Aorta (tissue), 5 donors: ENCODE results near the gene PTPRN2. TPM values are rescaled to one million over a fixed set of nuclear protein-coding genes. Genes with fewer than 3 reads are reported as not detected.
"Not testable (repeated sequence)": the region's sequence is repeated elsewhere in the genome, so short reads cannot be mapped to it uniquely, and the experiment has no call there.

ENCODE experiments used
- ATAC-seq: fragments of 200-7000 bp; cut with Tn5 transposase; one replicate; pipeline ENCODE4 v1.9.1; 2022; ENCODE audit warnings: moderate library complexity; ENCODE audit not compliant: low FRiP score
- DNase-seq, 2 donors: peaks; one replicate each; pipeline ENCODE4 v3.0.0-alpha.2; 2020
- H3K27ac ChIP-seq, 2 donors: one replicate each; pipeline ENCODE4 v1.5.1; 2013; ENCODE audit warnings: low read length in 2 of 2, mild to moderate bottlenecking in 2 of 2, moderate library complexity in 2 of 2, control low read depth in 1 of 2, inconsistent platforms in 1 of 2, low read depth in 1 of 2
- H3K27me3 ChIP-seq, 2 donors: one replicate each; pipeline ENCODE4 v1.6.1; 2013; ENCODE audit warnings: control low read depth in 1 of 2, low read length in 1 of 2, mild to moderate bottlenecking in 1 of 2, moderate library complexity in 1 of 2; ENCODE audit not compliant: insufficient read depth in 2 of 2, control insufficient read depth in 1 of 2
- H3K36me3 ChIP-seq, 2 donors: one replicate each; pipeline ENCODE4 v1.6.1; 2013; ENCODE audit warnings: control low read depth in 1 of 2, low read length in 1 of 2, mild to moderate bottlenecking in 1 of 2; ENCODE audit not compliant: insufficient read depth in 2 of 2, control insufficient read depth in 1 of 2
- H3K4me1 ChIP-seq, 2 donors: one replicate each; pipeline ENCODE4 v1.6.1; 2013; ENCODE audit warnings: low read length in 2 of 2, control low read depth in 1 of 2, mild to moderate bottlenecking in 1 of 2, moderate library complexity in 1 of 2; ENCODE audit not compliant: insufficient read depth in 2 of 2, control insufficient read depth in 1 of 2
- H3K4me3 ChIP-seq, 2 donors: one replicate each; pipeline ENCODE4 v1.5.1; 2013; ENCODE audit warnings: low read length in 2 of 2, control low read depth in 1 of 2, mild to moderate bottlenecking in 1 of 2
- H3K9me3 ChIP-seq: one replicate; pipeline ENCODE4 v1.6.1; 2013; ENCODE audit warnings: mild to moderate bottlenecking, low read length; ENCODE audit not compliant: control insufficient read depth
- WGBS, 2 donors: extraction: QIAGEN DNeasy Blood & Tissue Kit; methylation state at CpG; one replicate each; pipeline ENCODE4 v1.1.7; 2013; 5-methylcytosine and 5-hydroxymethylcytosine counted together
- intact Hi-C, 2 donors: fragments of 100-400 bp; cut with DNase I; formaldehyde crosslinking; loops; one replicate each; pipeline versions ENCODE4 v1.14.2 to v1.15.0; 2022
- polyA plus RNA-seq, 2 donors: library from polyadenylated mRNA; stranded (reverse); fragments of 200-250 nt; gene quantifications; one replicate each; pipeline ENCODE4 v1.2.3, GENCODE V29; 2013
- total RNA-seq, 2 donors: library from RNA; stranded (reverse); fragmentation: NEBNext Ultra II Directional; extraction: Animal tissue kit (Norgen Biotek cat#: 25700); gene quantifications; one replicate each; pipeline ENCODE4 v1.2.1, GENCODE V29; 2021
- donor health status: healthy with polysubstance abuse.
- donor health status: Bipolar disorder and iron deficiency.
- donor health status: DM: no; HTN: no; CAD: no.
- donor health status: DM: no; HTN: no; CAD: no.
- donor health status: DM: yes; HTN: yes; CAD: no.

PTPRN2 gene
- total and polyA plus RNA-seq, 4 donors = 0.67 to 3.3 (median 1.4) TPM

DNA sequence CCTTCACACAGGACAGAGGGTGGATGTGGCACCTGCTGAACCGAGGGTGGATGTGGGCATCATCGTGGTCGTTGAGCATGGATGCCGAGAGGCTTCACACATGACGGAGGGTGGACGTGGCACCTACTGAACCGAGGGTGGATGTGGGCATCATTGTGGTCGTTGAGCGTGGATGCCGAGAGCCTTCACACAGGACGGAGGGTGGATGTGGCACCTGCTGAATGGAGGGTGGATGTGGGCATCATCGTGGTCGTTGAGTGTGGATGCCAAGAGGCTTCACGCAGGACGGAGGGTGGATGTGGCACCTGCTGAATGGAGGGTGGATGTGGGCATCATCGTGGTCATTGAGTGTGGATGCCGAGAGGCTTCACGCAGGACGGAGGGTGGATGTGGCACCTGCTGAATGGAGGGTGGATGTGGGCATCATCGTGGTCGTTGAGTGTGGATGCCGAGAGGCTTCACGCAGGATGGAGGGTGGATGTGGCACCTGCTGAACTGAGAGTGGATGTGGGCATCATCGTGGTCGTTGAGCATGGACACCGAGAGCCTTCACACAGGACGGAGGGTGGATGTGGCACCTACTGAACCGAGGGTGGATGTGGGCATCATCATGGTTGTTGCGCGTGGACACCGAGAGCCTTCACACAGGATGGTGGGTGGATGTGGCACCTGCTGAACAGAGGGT lies 994.8 kb downstream of the PTPRN2 start:
- ATAC-seq, intact Hi-C loops, H3K4me1 ChIP-seq, H3K36me3 ChIP-seq, H3K27me3 ChIP-seq, H3K4me3 ChIP-seq, H3K9me3 ChIP-seq, H3K27ac ChIP-seq: not testable (repeated sequence)
- peak in 1 of 2 donors; percentile 30 for DNase-seq
- WGBS, 2 donors = 93% methylated on average over 31 of the region's 31 CpGs

GRCh38 chr7:157590526-157590925 lies 997.1 kb downstream of the PTPRN2 start:
- Histone ChIP-seq H3K4me1 (no peaks in the 10 kb centered on the region), H3K9me3 (no peaks in the 10 kb centered on the region), H3K27ac (no peak overlapping the region), H3K4me3 (no peak overlapping the region), H3K36me3 (no peaks in the 10 kb centered on the region), H3K27me3 (no peaks in the 10 kb centered on the region)
- WGBS, 2 donors = 84 to 86% methylated on average over 13 of the region's 13 CpGs
- DNase-seq = peak in 1 of 2 donors; percentile 43
- no peak for ATAC-seq
- intact Hi-C loops = no loop called here

GRCh38 chr7:157589680-157590079 lies 997.9 kb downstream of the PTPRN2 start:
- WGBS, 2 donors = 40 to 45% methylated on average over 11 of the region's 11 CpGs
- H3K4me3 ChIP-seq = no peak overlapping the region
- no peak overlapping the region for H3K27ac ChIP-seq
- no peaks in the 10 kb centered on the region for H3K36me3 ChIP-seq
- H3K9me3 ChIP-seq = no peaks in the 10 kb centered on the region
- H3K4me1 ChIP-seq = no peaks in the 10 kb centered on the region
- no peaks in the 10 kb centered on the region for H3K27me3 ChIP-seq
- ATAC-seq = no peak
- intact Hi-C loops = no loop called here
- DNase-seq = peak in 1 of 2 donors; percentile 55

- Histone ChIP-seq H3K27me3 (no peaks in the 10 kb centered on the region), H3K4me1 (no peaks in the 10 kb centered on the region), H3K36me3 (no peaks in the 10 kb centered on the region), H3K27ac (no peak overlapping the region), H3K4me3 (no peak overlapping the region), H3K9me3 (no peaks in the 10 kb centered on the region)
- peak in 1 of 2 donors; percentile 51 for DNase-seq
- WGBS, 2 donors = 81 to 82% methylated on average over 34 of the region's 34 CpGs
- no peak for ATAC-seq
- intact Hi-C loops = no loop called here
Observed at GRCh38 chr7:157587805-157588560, 999.6 kb downstream of the PTPRN2 start.

DNA sequence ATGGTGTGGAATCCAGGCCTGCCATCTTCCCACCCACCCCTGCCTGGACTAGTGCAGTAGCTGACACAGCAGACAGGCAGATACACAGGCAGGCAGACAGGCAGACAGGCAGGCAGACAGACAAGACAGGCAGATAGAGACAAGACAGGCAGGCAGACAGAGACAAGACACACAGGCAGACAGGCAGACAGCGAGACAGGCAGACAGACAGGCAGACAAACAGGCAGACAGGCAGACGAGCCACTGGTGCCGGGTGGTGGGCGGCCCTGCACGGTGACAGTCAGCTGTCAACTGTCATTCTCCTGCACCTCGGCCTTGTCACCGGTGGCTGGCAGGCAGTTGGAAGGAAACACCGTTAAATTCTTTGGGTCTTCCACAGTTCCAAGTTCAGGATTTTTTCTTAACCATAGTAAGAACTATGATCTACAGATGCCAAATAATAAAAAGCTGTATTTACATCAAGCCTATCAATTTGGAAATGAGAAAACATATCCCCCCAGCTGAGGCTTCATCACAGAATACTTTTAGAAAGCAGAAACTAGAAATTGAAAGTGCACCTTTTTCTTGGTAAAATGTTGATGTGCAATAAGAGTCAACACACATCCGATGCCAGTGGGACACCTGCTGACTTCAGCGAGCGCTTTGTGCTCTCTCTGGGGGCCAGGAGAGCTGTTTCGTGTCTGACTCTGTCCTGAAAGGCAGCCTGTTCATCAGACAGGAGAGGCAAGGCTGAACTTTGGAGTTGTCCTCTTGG lies 1000.4 kb downstream of the PTPRN2 start:
- ATAC-seq (no peak), DNase-seq (peak in 1 of 2 donors; percentile 64)
- WGBS, 2 donors = 74 to 77% methylated on average over 12 of the region's 12 CpGs
- no peak overlapping the region for H3K27ac ChIP-seq
- no peaks in the 10 kb centered on the region for H3K27me3 ChIP-seq
- no peak overlapping the region for H3K4me3 ChIP-seq
- H3K4me1 ChIP-seq = no peaks in the 10 kb centered on the region
- H3K9me3 ChIP-seq = no peaks in the 10 kb centered on the region
- intact Hi-C loops = no loop called here
- no peaks in the 10 kb centered on the region for H3K36me3 ChIP-seq

- intact Hi-C loops = no loop called here
- no peaks in the 10 kb centered on the region for H3K9me3 ChIP-seq
- WGBS, 2 donors = 81 to 85% methylated on average over 15 of the region's 15 CpGs
- no peaks in the 10 kb centered on the region for H3K36me3 ChIP-seq
- DNase-seq = peak in 1 of 2 donors; percentile 62
- no peak overlapping the region for H3K27ac ChIP-seq
- H3K4me3 ChIP-seq = no peak overlapping the region
- no peaks in the 10 kb centered on the region for H3K27me3 ChIP-seq
- ATAC-seq = no peak
- H3K4me1 ChIP-seq = no peaks in the 10 kb centered on the region
Observed at GRCh38 chr7:157586426-157586955, 1001.1 kb downstream of the PTPRN2 start.

DNA sequence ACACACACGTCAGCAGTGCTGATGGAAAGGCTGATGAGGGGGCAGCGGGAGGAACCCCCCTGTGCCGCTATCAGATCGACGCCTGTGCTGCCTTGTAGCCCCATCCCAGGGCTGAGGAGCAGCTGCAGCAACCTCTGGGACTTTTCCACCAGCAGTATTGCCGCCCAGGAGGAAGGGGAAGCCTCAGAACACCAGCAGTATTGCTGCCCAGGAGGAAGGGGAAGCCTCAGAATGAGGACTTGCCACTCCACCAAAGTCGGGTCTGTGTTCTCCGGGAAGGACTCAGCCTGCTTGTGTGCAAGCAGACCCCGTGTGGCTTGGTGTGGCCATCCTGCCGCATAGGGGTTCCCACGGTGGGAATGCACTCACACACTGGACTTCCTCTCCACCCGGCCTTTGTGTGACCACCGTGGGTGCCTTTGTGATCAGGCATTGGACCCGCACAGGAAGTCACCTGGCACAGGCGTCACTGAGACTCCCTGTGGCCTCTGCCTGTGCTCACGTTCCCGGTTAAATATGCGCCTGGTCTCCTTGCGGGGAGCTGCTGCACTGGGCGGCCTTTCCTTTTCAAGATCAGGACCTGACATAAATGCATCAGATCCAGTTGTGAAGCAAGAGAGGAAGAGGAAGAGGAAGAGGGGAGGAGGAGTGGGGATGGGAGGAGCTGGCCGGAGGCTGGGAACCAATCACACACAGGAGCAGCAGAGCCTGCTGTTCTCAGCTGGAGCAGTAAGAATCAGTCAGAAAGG lies 1002.3 kb downstream of the PTPRN2 start:
- no peaks in the 10 kb centered on the region for H3K4me1 ChIP-seq
- ATAC-seq = no peak
- H3K4me3 ChIP-seq = no peak overlapping the region
- no peak overlapping the region for H3K27ac ChIP-seq
- H3K36me3 ChIP-seq = no peaks in the 10 kb centered on the region
- WGBS, 2 donors = 63 to 68% methylated on average over 21 of the region's 21 CpGs
- no peaks in the 10 kb centered on the region for H3K27me3 ChIP-seq
- H3K9me3 ChIP-seq = no peaks in the 10 kb centered on the region
- peak in 1 of 2 donors; percentile 51 for DNase-seq
- intact Hi-C loops = no loop called here

- Histone ChIP-seq H3K4me1 (no peaks in the 10 kb centered on the region), H3K9me3 (no peaks in the 10 kb centered on the region), H3K27ac (no peak overlapping the region), H3K4me3 (no peak overlapping the region), H3K27me3 (no peaks in the 10 kb centered on the region), H3K36me3 (no peaks in the 10 kb centered on the region)
- ATAC-seq (no peak), DNase-seq (no peak)
- WGBS, 2 donors = 88% methylated on average over 9 of the region's 9 CpGs
- intact Hi-C loops = no loop called here
Observed at GRCh38 chr7:157584420-157584819, 1003.2 kb downstream of the PTPRN2 start.
